ENCODE measurements around the gene PLCD1. TPM values are rescaled to one million over a fixed set of nuclear protein-coding genes. Genes with fewer than 3 reads are reported as not detected.
"Not testable (repeated sequence)": the region's sequence is repeated elsewhere in the genome, so short reads cannot be mapped to it uniquely, and the experiment has no call there.

The PLCD1 gene
- total and polyA plus RNA-seq, 2 of the 13 experiments (the other 11 are each of a cell fraction or from before 2014, with no cell fraction given), result 10.1 to 12.4 TPM

GRCh38 chr3:38036286-38036685 is 6.8 kb upstream of the PLCD1 start:
- CTCF ChIA-PET (ENCODE audit: low intra/inter-chr PET ratio, low total read pairs), result no interaction called here
- FAIRE-seq, result no peak

GRCh38 chr3:38034335-38034734 is 4.9 kb upstream of the PLCD1 start:
- H3K9me3 ChIP-seq (ENCODE audit: low read length); H3K27ac ChIP-seq (ENCODE audit: extremely low read length, insufficient read depth, low read length); DNase-seq (ENCODE audit: low spot score); H2AFZ ChIP-seq (ENCODE audit: low read length); FAIRE-seq; BruUV-seq (replicated peaks); H3K9ac ChIP-seq (ENCODE audit: insufficient read depth, low read depth, low read length); H3K79me2 ChIP-seq (ENCODE audit: insufficient read depth, low read length); H3K36me3 ChIP-seq (replicated peaks in 1 of 2; ENCODE audit: control insufficient read depth in 1 of 2, insufficient read depth in 2 of 2, low read length in 2 of 2); CTCF ChIA-PET (ENCODE audit: low intra/inter-chr PET ratio, low total read pairs); H3K4me3 ChIP-seq (replicated peaks in 1 of 3; ENCODE audit: insufficient read depth in 1 of 3, low read depth in 2 of 3, low read length in 3 of 3); ATAC-seq; POLR2A ChIA-PET; H3K4me2 ChIP-seq (ENCODE audit: low read depth, low read length); intact Hi-C loops (cut with micrococcal nuclease; ENCODE audit: unreplicated experiment); H4K20me1 ChIP-seq (ENCODE audit: insufficient read depth, low read length); in situ Hi-C loops (cut with HindIII; ENCODE audit: extremely low pct_ligation_motif_present, low pct_unique_long_range_greater_than_20kb): not testable (repeated sequence)
- Histone ChIP-seq H3K27me3 (ENCODE audit: control insufficient read depth in 1 of 2, insufficient read depth in 2 of 2, low read length in 2 of 2) (peaks cover 10 to 48% of the 10 kb centered on the region in 2 experiments), H3K4me1 (ENCODE audit: insufficient read depth, low read length) (peaks cover 15% of the 10 kb centered on the region)
- WGBS (ENCODE audit: low lambda C conversion rate), result 58% methylated on average over 9 of the region's 9 CpGs

More at GRCh38 chr3:38036286-38036685, 6.8 kb upstream of the PLCD1 start:
- in situ Hi-C loops (cut with HindIII; ENCODE audit: extremely low pct_ligation_motif_present, low pct_unique_long_range_greater_than_20kb) (no loop called here), intact Hi-C loops (cut with micrococcal nuclease; ENCODE audit: unreplicated experiment) (no loop called here)
- Histone ChIP-seq H3K79me2 (ENCODE audit: insufficient read depth, low read length) (no peaks in the 10 kb centered on the region), H4K20me1 (ENCODE audit: insufficient read depth, low read length) (no peaks in the 10 kb centered on the region), H3K9me3 (ENCODE audit: low read length) (no peaks in the 10 kb centered on the region), H3K36me3 (replicated peaks in 1 of 2; ENCODE audit: control insufficient read depth in 1 of 2, insufficient read depth in 2 of 2, low read length in 2 of 2) (no peaks in the 10 kb centered on the region), H3K4me1 (ENCODE audit: insufficient read depth, low read length) (no peaks in the 10 kb centered on the region), H3K4me3 (replicated peaks in 1 of 3; ENCODE audit: insufficient read depth in 1 of 3, low read depth in 2 of 3, low read length in 3 of 3) (no peak overlapping the region), H3K27ac (ENCODE audit: extremely low read length, insufficient read depth, low read length) (no peak overlapping the region), H3K4me2 (ENCODE audit: low read depth, low read length) (no peak overlapping the region), H3K9ac (ENCODE audit: insufficient read depth, low read depth, low read length) (no peak overlapping the region), H2AFZ (ENCODE audit: low read length) (no peak overlapping the region), H3K27me3 (ENCODE audit: control insufficient read depth in 1 of 2, insufficient read depth in 2 of 2, low read length in 2 of 2) (peaks cover 5 to 40% of the 10 kb centered on the region in 2 experiments; a peak in 4 of 5 replicates)
- no peak for ATAC-seq
- 69% methylated on average over 5 of the region's 5 CpGs for WGBS (ENCODE audit: low lambda C conversion rate)
- no peak for DNase-seq (ENCODE audit: low spot score)
- POLR2A ChIA-PET, result no interaction called here
- no TSS peak for BruUV-seq (replicated peaks)
- TF ChIP-seq ELF3 (CRISPR knock-in tag; IDR thresholded peaks at IDR 0.05) (no peak), EED (CRISPR knock-in tag; IDR thresholded peaks at IDR 0.05) (no peak), ETV5 (CRISPR knock-in tag; IDR thresholded peaks at IDR 0.05; ENCODE audit: borderline replicate concordance) (no peak), ZNF256 (CRISPR knock-in tag; conservative IDR thresholded peaks at IDR 0.05) (no peak), STAG1 (CRISPR knock-in tag; IDR thresholded peaks at IDR 0.05) (no peak), NONO (IDR thresholded peaks at IDR 0.05) (no peak), NONO (CRISPR knock-in tag; conservative IDR thresholded peaks at IDR 0.05) (no peak), TCF7 (IDR thresholded peaks at IDR 0.05; ENCODE audit: low read depth) (no peak), BHLHE40 (IDR thresholded peaks at IDR 0.05; ENCODE audit: low read length) (no peak), SRSF9 (IDR thresholded peaks at IDR 0.05; ENCODE audit: borderline replicate concordance, insufficient read depth, low read depth, low read length, poor library complexity, severe bottlenecking) (no peak)

GRCh38 chr3:38033586-38033985 is 4.1 kb upstream of the PLCD1 start:
- BruUV-seq (replicated peaks); intact Hi-C loops (cut with micrococcal nuclease; ENCODE audit: unreplicated experiment); DNase-seq (ENCODE audit: low spot score); H3K27ac ChIP-seq (ENCODE audit: extremely low read length, insufficient read depth, low read length); H3K4me3 ChIP-seq (replicated peaks in 1 of 3; ENCODE audit: insufficient read depth in 1 of 3, low read depth in 2 of 3, low read length in 3 of 3); H3K9me3 ChIP-seq (ENCODE audit: low read length); H4K20me1 ChIP-seq (ENCODE audit: insufficient read depth, low read length); FAIRE-seq; H3K4me2 ChIP-seq (ENCODE audit: low read depth, low read length); H3K9ac ChIP-seq (ENCODE audit: insufficient read depth, low read depth, low read length); H3K79me2 ChIP-seq (ENCODE audit: insufficient read depth, low read length); ATAC-seq; CTCF ChIA-PET (ENCODE audit: low intra/inter-chr PET ratio, low total read pairs); in situ Hi-C loops (cut with HindIII; ENCODE audit: extremely low pct_ligation_motif_present, low pct_unique_long_range_greater_than_20kb); H3K36me3 ChIP-seq (replicated peaks in 1 of 2; ENCODE audit: control insufficient read depth in 1 of 2, insufficient read depth in 2 of 2, low read length in 2 of 2); H2AFZ ChIP-seq (ENCODE audit: low read length); POLR2A ChIA-PET: not testable (repeated sequence)
- Histone ChIP-seq H3K27me3 (ENCODE audit: control insufficient read depth in 1 of 2, insufficient read depth in 2 of 2, low read length in 2 of 2) (peaks cover 13 to 47% of the 10 kb centered on the region in 2 experiments), H3K4me1 (ENCODE audit: insufficient read depth, low read length) (peaks cover 17% of the 10 kb centered on the region)
- WGBS (ENCODE audit: low lambda C conversion rate), result 73% methylated on average over 5 of the region's 7 CpGs

Measured in HepG2 (cell line).